ENCODE data around the gene ARFGAP1. TPM values are rescaled to one million over a fixed set of nuclear protein-coding genes. Genes with fewer than 3 reads are reported as not detected.

Gene ARFGAP1
- total and polyA plus RNA-seq, 2 of the 4 experiments (the other 2 are of a cell fraction) = 59.1 to 194 TPM

DNA sequence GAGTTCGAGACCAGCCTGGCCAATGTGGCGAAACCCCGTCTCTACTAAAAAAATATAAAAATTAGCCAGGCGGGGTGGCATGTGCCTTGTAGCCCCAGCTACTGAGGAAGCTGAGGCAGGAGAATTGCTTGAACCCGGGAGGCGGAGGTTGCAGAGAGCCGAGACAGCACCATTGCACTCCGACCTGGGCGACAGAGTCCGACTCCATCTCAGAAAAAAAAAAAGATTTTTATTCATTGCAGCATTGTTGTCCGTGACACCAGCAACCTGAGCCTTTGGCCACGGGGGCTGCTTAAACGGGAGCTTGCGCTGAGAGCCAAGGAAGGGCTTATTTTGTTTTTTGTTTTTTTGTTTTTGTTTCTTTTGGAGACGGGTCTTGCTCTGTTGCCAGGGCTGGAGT, 7.3 kb downstream of the ARFGAP1 start:
- H3K9me1 ChIP-seq (ENCODE audit: insufficient read depth, low read length) = no peaks in the 10 kb centered on the region
- intact Hi-C loops (cut with micrococcal nuclease) (no loop called here), dilution Hi-C loops (cut with HindIII; ENCODE audit: low sequenced_read_pairs, unreplicated experiment) (no loop called here), in situ Hi-C loops (cut with MboI; ENCODE audit: low sequenced_read_pairs) (no loop called here)
- 92% methylated on average over 6 of the region's 15 CpGs; no CpG with 5 or more reads in 1 of the 2 experiments for WGBS, 2 experiments (ENCODE audit: extremely low coverage in 2 of 2, insufficient read length in 1 of 2)
- no peak overlapping the region for H3K18ac ChIP-seq (ENCODE audit: low read depth, low read length)
- H4K8ac ChIP-seq (ENCODE audit: low read depth in 2 of 2, low read length in 2 of 2) = no peak overlapping the region
- H3K4me1 ChIP-seq (ENCODE audit: control insufficient read depth, insufficient read depth, low read length) = no peaks in the 10 kb centered on the region
- H2BK15ac ChIP-seq (ENCODE audit: low read depth, low read length) = no peak overlapping the region
- H3K4me2 ChIP-seq (ENCODE audit: low read depth, low read length) = no peak overlapping the region
- POLR2A ChIA-PET (ENCODE audit: unreplicated experiment) = no interaction called here
- TF ChIP-seq RFX5 (IDR thresholded peaks at IDR 0.05; ENCODE audit: low read depth, low read length) = no peak
- TF ChIP-seq, protein P1, sequence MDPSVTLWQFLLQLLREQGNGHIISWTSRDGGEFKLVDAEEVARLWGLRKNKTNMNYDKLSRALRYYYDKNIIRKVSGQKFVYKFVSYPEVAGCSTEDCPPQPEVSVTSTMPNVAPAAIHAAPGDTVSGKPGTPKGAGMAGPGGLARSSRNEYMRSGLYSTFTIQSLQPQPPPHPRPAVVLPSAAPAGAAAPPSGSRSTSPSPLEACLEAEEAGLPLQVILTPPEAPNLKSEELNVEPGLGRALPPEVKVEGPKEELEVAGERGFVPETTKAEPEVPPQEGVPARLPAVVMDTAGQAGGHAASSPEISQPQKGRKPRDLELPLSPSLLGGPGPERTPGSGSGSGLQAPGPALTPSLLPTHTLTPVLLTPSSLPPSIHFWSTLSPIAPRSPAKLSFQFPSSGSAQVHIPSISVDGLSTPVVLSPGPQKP (IDR thresholded peaks at IDR 0.05; ENCODE audit: borderline replicate concordance, low read depth, low read length) = no peak
- no peak for TF ChIP-seq RAD21 (IDR thresholded peaks at IDR 0.05; ENCODE audit: low read length)
- no peak for TF ChIP-seq MAFK (IDR thresholded peaks at IDR 0.05; ENCODE audit: low read depth, low read length)
- no peak for TF ChIP-seq CEBPB (IDR thresholded peaks at IDR 0.05; ENCODE audit: low read depth, low read length)
- no peak for TF ChIP-seq BHLHE40 (IDR thresholded peaks at IDR 0.05; ENCODE audit: low read depth, low read length)
- TF ChIP-seq, protein P2, sequence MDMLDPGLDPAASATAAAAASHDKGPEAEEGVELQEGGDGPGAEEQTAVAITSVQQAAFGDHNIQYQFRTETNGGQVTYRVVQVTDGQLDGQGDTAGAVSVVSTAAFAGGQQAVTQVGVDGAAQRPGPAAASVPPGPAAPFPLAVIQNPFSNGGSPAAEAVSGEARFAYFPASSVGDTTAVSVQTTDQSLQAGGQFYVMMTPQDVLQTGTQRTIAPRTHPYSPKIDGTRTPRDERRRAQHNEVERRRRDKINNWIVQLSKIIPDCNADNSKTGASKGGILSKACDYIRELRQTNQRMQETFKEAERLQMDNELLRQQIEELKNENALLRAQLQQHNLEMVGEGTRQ (IDR thresholded peaks at IDR 0.05; ENCODE audit: low read depth, low read length) = no peak
- TF ChIP-seq POLR2A (IDR thresholded peaks at IDR 0.05; ENCODE audit: low read depth, low read length) = no peak
- TF ChIP-seq CHD1 (IDR thresholded peaks at IDR 0.05; ENCODE audit: low read depth, low read length) = no peak
- no peak for TF ChIP-seq MXI1 (IDR thresholded peaks at IDR 0.05; ENCODE audit: borderline replicate concordance, low read depth, low read length)
- TF ChIP-seq MAZ (IDR thresholded peaks at IDR 0.05; ENCODE audit: borderline replicate concordance, low read depth, low read length) = no peak
- no peak for TF ChIP-seq FOS (IDR thresholded peaks at IDR 0.05; ENCODE audit: low read depth, low read length)
- TF ChIP-seq NFE2L2 (IDR thresholded peaks at IDR 0.05; ENCODE audit: low read depth, low read length) = no peak
- no peak overlapping the region for H3K9ac ChIP-seq (ENCODE audit: low read depth, low read length)
- H3K56ac ChIP-seq (ENCODE audit: extremely low read depth, insufficient read depth, low read length) = no peak overlapping the region
- no peak overlapping the region for H4K91ac ChIP-seq (ENCODE audit: insufficient read depth, low read depth, low read length)
- peaks cover 82% of the 10 kb centered on the region for H3K36me3 ChIP-seq (ENCODE audit: control insufficient read depth, insufficient read depth, low read length)
- H4K20me1 ChIP-seq (ENCODE audit: insufficient read depth, low read length) = peaks cover 69% of the 10 kb centered on the region
- BruUV-seq (replicated peaks) = no TSS peak
- no peak overlapping the region for H2BK20ac ChIP-seq (ENCODE audit: low read depth, low read length)
- no peak overlapping the region for H3K4me3 ChIP-seq (ENCODE audit: insufficient read depth, low read depth, low read length)
- H2AFZ ChIP-seq (replicated peaks; ENCODE audit: low read length, poor library complexity) = no peak overlapping the region
- no peak overlapping the region for H3K14ac ChIP-seq (replicated peaks; ENCODE audit: low read depth, low read length)
- no peaks in the 10 kb centered on the region for H3K27me3 ChIP-seq (ENCODE audit: control insufficient read depth, insufficient read depth, low read length)
- DNase-seq (no peak), ATAC-seq (ENCODE audit: low read depth) (no peak)
- H2AK9ac ChIP-seq (replicated peaks; ENCODE audit: low read depth, low read length, poor library complexity) = no peak overlapping the region
- H3K9me3 ChIP-seq (ENCODE audit: control insufficient read depth, insufficient read depth, low read length) = no peaks in the 10 kb centered on the region
- H3K79me1 ChIP-seq (ENCODE audit: low read depth in 1 of 2, low read length in 2 of 2) = peaks cover 18 to 47% of the 10 kb centered on the region in 2 experiments
- no peak overlapping the region for H3K27ac ChIP-seq (ENCODE audit: insufficient read depth, low read length)
- no peak overlapping the region for H4K5ac ChIP-seq (ENCODE audit: low read depth, low read length)
- H2AK5ac ChIP-seq (ENCODE audit: low read depth, low read length) = no peak overlapping the region
- no peak overlapping the region for H2BK120ac ChIP-seq (ENCODE audit: low read depth, low read length)
- CTCF ChIA-PET = interaction anchor here (1.0 to 1.1 kb wide), 2 partner anchors 30 to 56 kb away, joined by 4 read pairs; no protein-coding TSS in a partner anchor
- no peak overlapping the region for H3K23ac ChIP-seq (ENCODE audit: low read depth, low read length)
- H2BK5ac ChIP-seq (ENCODE audit: low read depth, low read length, poor library complexity, severe bottlenecking) = no peak overlapping the region
- H3K4ac ChIP-seq (ENCODE audit: low read depth, low read length) = no peak overlapping the region
